ENCODE results near the gene DKK3. TPM values are rescaled to one million over a fixed set of nuclear protein-coding genes. Genes with fewer than 3 reads are reported as not detected.

DKK3 gene
- total RNA-seq, 1 donor from 2014 or later = 307 TPM

DNA sequence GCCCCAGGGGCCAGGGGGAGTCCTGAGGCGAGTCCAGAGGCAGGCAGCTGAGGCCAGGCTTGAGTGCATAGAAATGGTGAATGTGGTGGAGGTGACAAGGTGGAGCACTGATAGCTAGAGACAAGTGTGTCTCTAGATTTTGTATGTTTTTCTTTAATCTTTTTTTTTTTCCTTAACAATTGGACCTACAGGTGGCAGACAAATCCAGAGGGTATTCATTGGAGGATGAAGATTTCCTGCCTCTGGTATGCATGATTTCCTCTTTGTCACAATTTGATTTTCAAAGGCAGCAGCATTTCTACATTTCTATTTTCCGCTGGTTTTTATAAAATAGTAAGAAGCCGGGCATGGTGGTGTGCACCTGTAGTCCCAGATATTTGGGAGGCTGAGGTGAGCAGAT is 47.7 kb upstream of the DKK3 start:
- Histone ChIP-seq H2AFZ (ENCODE audit: low read depth, low read length) (no peak overlapping the region), H3K27ac (ENCODE audit: low read depth, low read length) (no peak overlapping the region), H3K4me2 (ENCODE audit: low read length) (no peak overlapping the region), H3K79me2 (ENCODE audit: insufficient read depth, low read length) (no peaks in the 10 kb centered on the region), H3K4me1 (ENCODE audit: insufficient read depth, low read length) (no peaks in the 10 kb centered on the region), H3K36me3 (ENCODE audit: insufficient read depth, low read length) (no peaks in the 10 kb centered on the region), H3K9ac (ENCODE audit: low read length) (no peak overlapping the region), H4K20me1 (ENCODE audit: insufficient read depth, low read length) (no peaks in the 10 kb centered on the region), H3K4me3 (ENCODE audit: insufficient read depth, low read depth, low read length) (no peak overlapping the region), H3K27me3 (ENCODE audit: insufficient read depth, low read length) (no peaks in the 10 kb centered on the region), H3K9me3 (ENCODE audit: insufficient read depth, low read depth, low read length) (no peaks in the 10 kb centered on the region)
- no peaks in the 10 kb centered on the region for H3K27me3 Mint-ChIP-seq (ENCODE audit: low read depth, unreplicated experiment)
- no peak overlapping the region for H3K27ac Mint-ChIP-seq (ENCODE audit: unreplicated experiment)
- TF ChIP-seq, protein P1, sequence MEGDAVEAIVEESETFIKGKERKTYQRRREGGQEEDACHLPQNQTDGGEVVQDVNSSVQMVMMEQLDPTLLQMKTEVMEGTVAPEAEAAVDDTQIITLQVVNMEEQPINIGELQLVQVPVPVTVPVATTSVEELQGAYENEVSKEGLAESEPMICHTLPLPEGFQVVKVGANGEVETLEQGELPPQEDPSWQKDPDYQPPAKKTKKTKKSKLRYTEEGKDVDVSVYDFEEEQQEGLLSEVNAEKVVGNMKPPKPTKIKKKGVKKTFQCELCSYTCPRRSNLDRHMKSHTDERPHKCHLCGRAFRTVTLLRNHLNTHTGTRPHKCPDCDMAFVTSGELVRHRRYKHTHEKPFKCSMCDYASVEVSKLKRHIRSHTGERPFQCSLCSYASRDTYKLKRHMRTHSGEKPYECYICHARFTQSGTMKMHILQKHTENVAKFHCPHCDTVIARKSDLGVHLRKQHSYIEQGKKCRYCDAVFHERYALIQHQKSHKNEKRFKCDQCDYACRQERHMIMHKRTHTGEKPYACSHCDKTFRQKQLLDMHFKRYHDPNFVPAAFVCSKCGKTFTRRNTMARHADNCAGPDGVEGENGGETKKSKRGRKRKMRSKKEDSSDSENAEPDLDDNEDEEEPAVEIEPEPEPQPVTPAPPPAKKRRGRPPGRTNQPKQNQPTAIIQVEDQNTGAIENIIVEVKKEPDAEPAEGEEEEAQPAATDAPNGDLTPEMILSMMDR (IDR thresholded peaks at IDR 0.05; ENCODE audit: insufficient read depth, low read depth, low read length) = no peak
- no peak for TF ChIP-seq EZH2 (IDR thresholded peaks at IDR 0.05; ENCODE audit: insufficient read depth, low read length)
- no peaks in the 10 kb centered on the region for H3K9me3 Mint-ChIP-seq (ENCODE audit: unreplicated experiment)
- H3K4me3 Mint-ChIP-seq (ENCODE audit: unreplicated experiment) = no peak overlapping the region
- H3K4me1 Mint-ChIP-seq (ENCODE audit: low read depth, unreplicated experiment) = peaks cover 5% of the 10 kb centered on the region
- DNase-seq (ENCODE audit: low read depth) = no peak
- FAIRE-seq = no peak
- H3K36me3 Mint-ChIP-seq (ENCODE audit: low read depth, unreplicated experiment) = peaks cover 3% of the 10 kb centered on the region

DNA sequence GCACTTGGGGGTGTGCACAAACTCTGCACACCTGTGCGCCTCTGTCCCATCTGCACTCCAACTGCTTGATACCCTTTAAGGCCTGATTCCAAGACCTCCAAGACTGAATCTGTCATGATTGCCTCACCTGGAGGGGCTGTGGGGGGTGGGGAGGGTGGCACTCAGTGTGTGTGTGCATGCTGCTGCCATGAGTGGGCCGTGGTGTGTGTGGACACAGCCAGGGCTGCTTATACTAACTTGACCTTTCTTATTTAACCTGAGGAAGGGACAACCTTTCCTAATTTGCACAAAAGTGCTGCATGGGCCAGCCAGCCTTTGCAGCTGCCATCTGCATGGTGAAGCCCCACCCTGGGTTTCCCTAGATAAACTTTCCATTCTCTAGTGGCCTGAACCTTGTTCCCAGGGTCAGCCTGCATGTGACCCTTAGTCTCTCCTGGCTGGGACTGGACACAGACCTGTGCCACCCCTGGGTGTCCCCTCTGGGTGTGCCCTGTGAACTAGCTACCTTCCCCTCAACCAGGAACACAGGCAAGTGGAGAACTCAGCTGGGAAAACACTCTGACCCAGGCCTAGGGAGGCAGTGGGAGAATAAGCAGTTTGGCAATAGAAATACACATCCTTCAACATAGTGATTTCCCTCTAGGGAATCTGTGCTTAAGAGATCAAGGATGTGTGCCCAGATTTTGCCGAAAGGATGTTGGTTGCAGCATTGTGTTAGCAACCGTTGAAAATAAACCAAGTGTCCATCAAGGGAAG is 45.4 kb upstream of the DKK3 start:
- Histone ChIP-seq H3K9ac (ENCODE audit: low read length) (no peak overlapping the region), H3K9me3 (ENCODE audit: insufficient read depth, low read depth, low read length) (no peaks in the 10 kb centered on the region), H3K27me3 (ENCODE audit: insufficient read depth, low read length) (no peaks in the 10 kb centered on the region), H3K4me1 (ENCODE audit: insufficient read depth, low read length) (peaks cover 3% of the 10 kb centered on the region), H3K4me3 (ENCODE audit: insufficient read depth, low read depth, low read length) (no peak overlapping the region), H3K27ac (ENCODE audit: low read depth, low read length) (no peak overlapping the region), H3K36me3 (ENCODE audit: insufficient read depth, low read length) (no peaks in the 10 kb centered on the region), H3K4me2 (ENCODE audit: low read length) (no peak overlapping the region), H4K20me1 (ENCODE audit: insufficient read depth, low read length) (no peaks in the 10 kb centered on the region), H3K79me2 (ENCODE audit: insufficient read depth, low read length) (no peaks in the 10 kb centered on the region), H2AFZ (ENCODE audit: low read depth, low read length) (peak overlapping the region; percentile 54)
- H3K36me3 Mint-ChIP-seq (ENCODE audit: low read depth, unreplicated experiment) = peaks cover 3% of the 10 kb centered on the region
- TF ChIP-seq EZH2 (IDR thresholded peaks at IDR 0.05; ENCODE audit: insufficient read depth, low read length) = no peak
- TF ChIP-seq, protein P1 (IDR thresholded peaks at IDR 0.05; ENCODE audit: insufficient read depth, low read depth, low read length) = no peak
- no peak for DNase-seq (ENCODE audit: low read depth)
- H3K27me3 Mint-ChIP-seq (ENCODE audit: low read depth, unreplicated experiment) = no peaks in the 10 kb centered on the region
- H3K4me3 Mint-ChIP-seq (ENCODE audit: unreplicated experiment) = no peak overlapping the region
- peak; percentile 13 for FAIRE-seq
- peaks cover 12% of the 10 kb centered on the region for H3K4me1 Mint-ChIP-seq (ENCODE audit: low read depth, unreplicated experiment)
- peaks cover 1% of the 10 kb centered on the region for H3K9me3 Mint-ChIP-seq (ENCODE audit: unreplicated experiment)
- no peak overlapping the region for H3K27ac Mint-ChIP-seq (ENCODE audit: unreplicated experiment)
